Activated T-helper 2 cell treated with anti-CD3 and anti-CD28 coated beads, Interferon-gamma antibody, Interleukin-2, Interleukin-4, amounts not matched to agents 10 μg/mL and 5 μg/mL and 100 μg/mL, durations not matched to agents 14 hours and 24 hours and 36 hours (primary cell): ENCODE measurements around the gene PRKG1. TPM values are rescaled to one million over a fixed set of nuclear protein-coding genes. Genes with fewer than 3 reads are reported as not detected.

Experiments
- DNase-seq: peaks from one replicate; pipeline ENCODE4 v3.0.0; 2021; ENCODE audit warnings: low spot score
- H3K27ac Mint-ChIP-seq: one replicate; pipeline ENCODE4 v1.8.0; 2021; ENCODE audit warnings: mixed read lengths
- H3K27me3 Mint-ChIP-seq: one replicate; pipeline ENCODE4 v1.8.0; 2021; ENCODE audit warnings: low read depth, mixed read lengths
- H3K36me3 Mint-ChIP-seq: one replicate; pipeline ENCODE4 v1.8.0; 2021; ENCODE audit warnings: low read depth, mixed read lengths
- H3K4me1 Mint-ChIP-seq: one replicate; pipeline ENCODE4 v1.8.0; 2021; ENCODE audit warnings: low read depth, mixed read lengths
- H3K4me3 Mint-ChIP-seq: one replicate; pipeline ENCODE4 v1.8.0; 2021; ENCODE audit warnings: low read depth, mild to moderate bottlenecking, moderate library complexity, mixed read lengths
- H3K9me3 Mint-ChIP-seq: one replicate; pipeline ENCODE4 v1.8.0; 2021; ENCODE audit warnings: mixed read lengths
- intact Hi-C: fragments of 100-400 bp; cut with micrococcal nuclease; formaldehyde crosslinking; loops from one replicate; pipeline ENCODE4 v1.15.1; 2023
- total RNA-seq: library from RNA; stranded (reverse); gene quantifications from 2 replicates; pipeline ENCODE4 v1.2.3, GENCODE V29; 2022

The PRKG1 gene
- total RNA-seq, 1 donor from 2014 or later, result not detected

DNA sequence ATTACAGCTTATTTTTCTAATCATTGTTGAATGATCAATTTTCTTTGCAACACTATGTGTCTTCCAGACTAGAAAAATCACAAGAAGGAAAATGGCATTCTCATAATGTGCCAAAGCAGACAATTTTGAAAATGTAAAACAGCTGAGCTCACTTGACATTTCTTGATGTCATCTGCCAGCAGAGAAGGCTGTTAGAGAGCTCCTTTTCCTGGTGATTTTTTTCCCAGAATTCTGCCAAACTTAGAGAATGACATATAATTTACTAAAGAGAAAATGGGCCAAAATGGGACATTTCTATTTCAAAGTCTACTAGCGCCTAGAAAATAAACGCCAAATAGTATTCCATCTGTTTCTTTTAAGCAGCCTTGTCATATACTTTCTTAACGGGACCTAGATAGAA, 714.0 kb downstream of the PRKG1 start:
- H3K36me3 Mint-ChIP-seq, result no peaks in the 10 kb centered on the region
- H3K4me3 Mint-ChIP-seq, result no peak overlapping the region
- no peak for DNase-seq
- H3K4me1 Mint-ChIP-seq, result no peaks in the 10 kb centered on the region
- no peaks in the 10 kb centered on the region for H3K27me3 Mint-ChIP-seq
- intact Hi-C loops, result no loop called here
- no peak overlapping the region for H3K27ac Mint-ChIP-seq
- H3K9me3 Mint-ChIP-seq, result peaks cover 15% of the 10 kb centered on the region

DNA sequence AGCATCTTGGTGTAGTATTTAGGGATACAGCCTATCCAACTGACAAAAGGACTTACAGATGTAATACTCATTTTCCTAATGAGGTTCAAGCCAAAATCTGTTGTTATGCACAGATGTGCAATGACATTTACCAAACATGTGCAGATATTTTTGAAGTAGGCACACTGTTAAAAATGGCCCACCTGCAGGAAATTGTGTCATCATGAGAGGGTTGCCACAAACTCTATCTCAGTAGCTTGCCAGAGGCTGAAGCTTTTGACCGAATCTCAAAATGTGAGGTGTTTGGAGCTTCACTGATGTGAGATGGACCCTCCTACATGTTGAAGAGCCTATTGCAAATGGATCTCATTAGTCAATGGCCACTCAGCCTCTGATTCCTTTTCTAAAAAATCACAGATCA, 714.8 kb downstream of the PRKG1 start:
- Mint-ChIP-seq H3K9me3 (peaks cover 20% of the 10 kb centered on the region), H3K27me3 (no peaks in the 10 kb centered on the region), H3K4me3 (no peak overlapping the region), H3K36me3 (no peaks in the 10 kb centered on the region), H3K27ac (no peak overlapping the region), H3K4me1 (no peaks in the 10 kb centered on the region)
- intact Hi-C loops, result no loop called here
- no peak for DNase-seq

DNA sequence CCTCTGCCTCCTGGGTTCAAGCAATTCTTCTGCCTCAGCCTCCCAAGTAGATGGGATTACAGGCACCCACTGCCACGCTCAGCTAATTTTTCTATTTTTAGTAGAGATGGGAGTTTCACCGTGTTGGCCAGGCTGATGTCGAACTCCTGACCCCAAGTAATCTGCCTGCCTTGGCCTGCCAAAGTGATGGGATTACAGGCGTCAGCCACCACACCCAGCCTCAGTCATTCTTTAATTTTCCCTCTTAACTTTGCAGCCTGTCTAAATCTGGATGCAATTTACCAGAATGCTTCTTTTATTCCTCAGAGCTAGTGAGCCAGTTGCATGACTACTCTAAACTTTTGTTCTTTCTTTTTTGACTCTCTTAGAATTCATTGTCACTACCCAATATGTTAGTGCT, 715.6 kb downstream of the PRKG1 start:
- no peak for DNase-seq

DNA sequence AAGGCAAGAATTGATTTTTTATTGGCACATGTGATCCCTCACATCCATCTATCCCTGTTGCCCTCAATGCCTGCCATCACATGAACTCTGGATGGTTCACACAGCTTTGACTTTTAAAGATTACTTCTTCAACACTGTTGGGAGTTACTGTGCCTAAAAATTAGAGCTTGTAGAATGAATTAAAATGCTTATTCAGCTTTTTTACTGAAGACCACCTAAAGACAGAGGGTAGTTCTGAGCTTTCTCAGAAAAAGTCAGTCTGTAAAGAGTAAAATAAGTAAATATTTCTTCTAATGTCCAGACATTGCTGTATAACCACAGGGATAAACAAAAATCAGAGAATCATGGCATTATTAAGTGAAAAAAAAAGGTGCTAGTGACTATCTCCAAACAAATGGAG, 718.4 kb downstream of the PRKG1 start:
- DNase-seq, result no peak
- Mint-ChIP-seq H3K27me3 (no peaks in the 10 kb centered on the region), H3K9me3 (peaks cover 21% of the 10 kb centered on the region), H3K4me1 (no peaks in the 10 kb centered on the region), H3K27ac (no peak overlapping the region), H3K4me3 (no peak overlapping the region), H3K36me3 (no peaks in the 10 kb centered on the region)
- intact Hi-C loops, result no loop called here

More for the DNA sequence above, 715.6 kb downstream of the PRKG1 start:
- no peaks in the 10 kb centered on the region for H3K4me1 Mint-ChIP-seq
- H3K27ac Mint-ChIP-seq, result no peak overlapping the region
- H3K4me3 Mint-ChIP-seq, result no peak overlapping the region
- peaks cover 21% of the 10 kb centered on the region for H3K9me3 Mint-ChIP-seq
- no peaks in the 10 kb centered on the region for H3K27me3 Mint-ChIP-seq
- H3K36me3 Mint-ChIP-seq, result no peaks in the 10 kb centered on the region
- intact Hi-C loops, result no loop called here

GRCh38 chr10:51800121-51800520, 725.8 kb downstream of the PRKG1 start:
- H3K4me3 Mint-ChIP-seq, result no peak overlapping the region
- peaks cover 3% of the 10 kb centered on the region for H3K27me3 Mint-ChIP-seq
- no peaks in the 10 kb centered on the region for H3K9me3 Mint-ChIP-seq
- no peaks in the 10 kb centered on the region for H3K4me1 Mint-ChIP-seq
- no peaks in the 10 kb centered on the region for H3K36me3 Mint-ChIP-seq
- intact Hi-C loops, result no loop called here
- H3K27ac Mint-ChIP-seq, result no peak overlapping the region
- no peak for DNase-seq

GRCh38 chr10:51800725-51801424, 726.6 kb downstream of the PRKG1 start:
- intact Hi-C loops, result no loop called here
- Mint-ChIP-seq H3K9me3 (no peaks in the 10 kb centered on the region), H3K4me3 (no peak overlapping the region), H3K27me3 (peaks cover 3% of the 10 kb centered on the region), H3K4me1 (no peaks in the 10 kb centered on the region), H3K36me3 (no peaks in the 10 kb centered on the region), H3K27ac (no peak overlapping the region)
- no peak for DNase-seq

GRCh38 chr10:51802030-51802429, 727.7 kb downstream of the PRKG1 start:
- Mint-ChIP-seq H3K4me1 (no peaks in the 10 kb centered on the region), H3K27ac (no peak overlapping the region), H3K27me3 (peaks cover 3% of the 10 kb centered on the region), H3K36me3 (no peaks in the 10 kb centered on the region), H3K9me3 (no peaks in the 10 kb centered on the region), H3K4me3 (no peak overlapping the region)
- intact Hi-C loops, result no loop called here
- DNase-seq, result no peak

DNA sequence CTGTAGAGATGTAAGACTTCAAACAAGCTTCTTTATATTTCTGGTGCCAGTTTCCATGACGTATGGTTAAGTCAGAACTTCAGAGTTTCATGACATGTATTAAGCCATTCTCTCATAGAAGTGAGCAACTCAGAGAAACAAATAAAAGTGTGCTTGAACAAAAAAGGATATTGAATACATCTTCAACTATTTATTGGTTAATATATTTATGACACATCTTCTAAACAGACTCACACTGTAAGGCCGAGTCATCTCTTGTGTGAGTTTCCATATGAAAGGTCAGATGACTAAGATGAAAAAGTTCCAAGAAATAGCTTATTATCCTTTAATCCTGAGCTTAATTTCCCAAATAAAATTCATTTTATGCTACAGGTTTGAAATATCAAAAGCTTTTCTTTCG, 730.6 kb downstream of the PRKG1 start:
- Mint-ChIP-seq H3K4me3 (no peak overlapping the region), H3K27ac (no peak overlapping the region), H3K27me3 (peaks cover 5% of the 10 kb centered on the region), H3K36me3 (no peaks in the 10 kb centered on the region), H3K4me1 (no peaks in the 10 kb centered on the region), H3K9me3 (no peaks in the 10 kb centered on the region)
- intact Hi-C loops, result no loop called here
- no peak for DNase-seq

- Mint-ChIP-seq H3K27ac (no peak overlapping the region), H3K4me3 (no peak overlapping the region), H3K4me1 (no peaks in the 10 kb centered on the region), H3K9me3 (no peaks in the 10 kb centered on the region), H3K36me3 (no peaks in the 10 kb centered on the region), H3K27me3 (peaks cover 5% of the 10 kb centered on the region)
- no peak for DNase-seq
- intact Hi-C loops, result no loop called here
Measured at GRCh38 chr10:51806079-51806835, 732.0 kb downstream of the PRKG1 start.

DNA sequence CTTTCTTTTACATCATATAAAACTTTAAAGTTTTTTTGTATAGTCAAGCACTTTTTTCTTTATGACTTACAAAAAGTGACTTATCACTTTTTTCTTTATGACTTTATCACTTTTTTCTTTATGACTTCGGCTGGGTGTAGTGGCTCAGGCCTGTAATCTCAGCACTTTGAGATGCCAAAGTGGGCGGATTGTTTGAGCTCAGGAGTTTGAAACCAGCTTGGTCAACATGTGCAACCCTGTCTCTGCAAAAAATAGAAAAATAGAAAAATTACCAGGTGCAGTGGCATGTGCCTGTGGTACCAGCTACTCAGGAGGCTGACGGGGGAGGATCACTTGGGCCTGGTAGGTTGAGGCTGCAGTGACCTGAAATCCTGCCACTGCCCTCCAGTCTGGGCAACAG, 733.9 kb downstream of the PRKG1 start:
- peaks cover 5% of the 10 kb centered on the region for H3K27me3 Mint-ChIP-seq
- H3K36me3 Mint-ChIP-seq, result no peaks in the 10 kb centered on the region
- no peak overlapping the region for H3K4me3 Mint-ChIP-seq
- intact Hi-C loops, result no loop called here
- H3K9me3 Mint-ChIP-seq, result no peaks in the 10 kb centered on the region
- H3K4me1 Mint-ChIP-seq, result no peaks in the 10 kb centered on the region
- no peak overlapping the region for H3K27ac Mint-ChIP-seq
- no peak for DNase-seq

- H3K9me3 Mint-ChIP-seq, result no peaks in the 10 kb centered on the region
- H3K27ac Mint-ChIP-seq, result no peak overlapping the region
- no peak overlapping the region for H3K4me3 Mint-ChIP-seq
- H3K27me3 Mint-ChIP-seq, result peaks cover 4% of the 10 kb centered on the region
- H3K36me3 Mint-ChIP-seq, result no peaks in the 10 kb centered on the region
- no peak for DNase-seq
- no peaks in the 10 kb centered on the region for H3K4me1 Mint-ChIP-seq
- intact Hi-C loops, result no loop called here
Measured at GRCh38 chr10:51815723-51816122, 741.4 kb downstream of the PRKG1 start.

GRCh38 chr10:51821045-51821444, 746.8 kb downstream of the PRKG1 start:
- Mint-ChIP-seq H3K27ac (no peak overlapping the region), H3K36me3 (no peaks in the 10 kb centered on the region), H3K4me3 (no peak overlapping the region), H3K27me3 (peaks cover 3% of the 10 kb centered on the region), H3K9me3 (no peaks in the 10 kb centered on the region), H3K4me1 (no peaks in the 10 kb centered on the region)
- no peak for DNase-seq
- intact Hi-C loops, result no loop called here

GRCh38 chr10:51821745-51822144, 747.5 kb downstream of the PRKG1 start:
- Mint-ChIP-seq H3K27me3 (peaks cover 3% of the 10 kb centered on the region), H3K4me1 (no peaks in the 10 kb centered on the region), H3K4me3 (no peak overlapping the region), H3K27ac (no peak overlapping the region), H3K9me3 (no peaks in the 10 kb centered on the region), H3K36me3 (no peaks in the 10 kb centered on the region)
- no peak for DNase-seq
- intact Hi-C loops, result no loop called here
